PC-9 (cell line): ENCODE results near the gene ASB13.

Experiments used
- EZH2 ChIP-seq: fragments of 200-600 bp; sonication (generic); IDR thresholded peaks from 2 replicates; pipeline ENCODE4 v1.8.0; 2017; ENCODE audit warnings: antibody characterized with exemption, low read depth
- TF ChIP-seq, protein P1 (sequence below): fragments of 200-600 bp; sonication (generic); conservative IDR thresholded peaks from 2 replicates; pipeline ENCODE4 v1.6.1; 2017; ENCODE audit warnings: mixed run types, antibody characterized with exemption, mild to moderate bottlenecking, moderate library complexity

DNA sequence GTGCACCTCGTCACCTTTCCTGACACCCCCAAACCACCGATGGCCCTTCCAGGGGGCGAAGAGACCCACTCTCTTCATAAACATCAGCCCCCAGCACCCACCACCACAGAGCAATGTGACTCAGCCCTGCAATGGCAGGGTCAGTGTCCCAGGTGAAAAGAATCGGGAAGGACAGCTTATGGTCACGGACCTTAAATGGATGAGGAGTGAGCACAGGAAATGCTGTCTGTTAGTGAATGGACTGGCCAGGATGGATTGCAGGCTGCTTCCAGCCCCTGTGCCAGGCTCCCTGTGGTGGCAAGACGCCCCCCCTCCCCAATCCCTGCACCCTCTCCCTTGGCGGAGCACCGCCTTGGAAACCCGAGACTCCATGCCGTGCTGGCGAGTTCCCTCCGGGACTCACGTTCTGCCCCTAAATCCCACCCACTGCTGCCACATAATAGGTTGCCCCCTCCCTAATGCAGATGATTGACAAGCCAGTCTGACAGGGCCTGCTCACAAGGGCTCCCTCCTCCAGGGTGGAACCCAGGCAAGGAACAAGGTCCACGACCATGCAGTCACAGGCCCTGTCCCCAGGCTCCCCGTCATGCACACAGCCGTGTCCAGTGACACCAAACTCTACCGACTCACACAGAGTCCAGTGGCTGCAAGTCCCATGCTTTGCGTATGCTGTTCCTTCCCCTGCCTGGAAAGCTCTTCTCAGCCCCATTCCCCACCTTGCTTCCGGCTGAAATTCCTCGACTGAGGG lies 7.3 kb downstream of the ASB13 start:
- TF ChIP-seq, protein P1, sequence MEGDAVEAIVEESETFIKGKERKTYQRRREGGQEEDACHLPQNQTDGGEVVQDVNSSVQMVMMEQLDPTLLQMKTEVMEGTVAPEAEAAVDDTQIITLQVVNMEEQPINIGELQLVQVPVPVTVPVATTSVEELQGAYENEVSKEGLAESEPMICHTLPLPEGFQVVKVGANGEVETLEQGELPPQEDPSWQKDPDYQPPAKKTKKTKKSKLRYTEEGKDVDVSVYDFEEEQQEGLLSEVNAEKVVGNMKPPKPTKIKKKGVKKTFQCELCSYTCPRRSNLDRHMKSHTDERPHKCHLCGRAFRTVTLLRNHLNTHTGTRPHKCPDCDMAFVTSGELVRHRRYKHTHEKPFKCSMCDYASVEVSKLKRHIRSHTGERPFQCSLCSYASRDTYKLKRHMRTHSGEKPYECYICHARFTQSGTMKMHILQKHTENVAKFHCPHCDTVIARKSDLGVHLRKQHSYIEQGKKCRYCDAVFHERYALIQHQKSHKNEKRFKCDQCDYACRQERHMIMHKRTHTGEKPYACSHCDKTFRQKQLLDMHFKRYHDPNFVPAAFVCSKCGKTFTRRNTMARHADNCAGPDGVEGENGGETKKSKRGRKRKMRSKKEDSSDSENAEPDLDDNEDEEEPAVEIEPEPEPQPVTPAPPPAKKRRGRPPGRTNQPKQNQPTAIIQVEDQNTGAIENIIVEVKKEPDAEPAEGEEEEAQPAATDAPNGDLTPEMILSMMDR, result no peak
- no peak for TF ChIP-seq EZH2
